Panc1 (cell line): ENCODE results near the gene DCTD. TPM values are rescaled to one million over a fixed set of nuclear protein-coding genes. Genes with fewer than 3 reads are reported as not detected.

Experiments used
- ATAC-seq: fragments of 200-7000 bp; cut with Tn5 transposase; 2 replicates; pipeline ENCODE4 v1.9.1; 2020; ENCODE audit warnings: mild to moderate bottlenecking, moderate library complexity
- BruUV-seq: library from RNA; stranded (reverse); fragments of 400-500 nt; replicated peaks from 2 replicates; lab custom pipeline; 2021; lab: Mats Ljungman, UMichigan
- CTCF ChIA-PET: fragments of 300-600 bp; sonication (Branson Sonifier 250); formaldehyde crosslinking; loops from one replicate; lab custom pipeline; 2022; ENCODE audit warnings: antibody characterized with exemption; lab: Charles Lee
- POLR2A ChIA-PET: fragments of 300-600 bp; sonication (Branson Sonifier 250); formaldehyde crosslinking; loops from one replicate; lab custom pipeline; 2022; ENCODE audit warnings: antibody characterized with exemption; lab: Charles Lee
- DNase-seq: peaks from one replicate; pipeline ENCODE4 v3.0.0-alpha.2; 2010; ENCODE audit warnings: low read depth, low spot score
- H3K27ac ChIP-seq: 2 replicates; pipeline ENCODE4 v1.5.1; 2011; ENCODE audit warnings: mild to moderate bottlenecking, low read length, inconsistent platforms
- H3K27me3 ChIP-seq: fragments of 200-500 bp; sonication (Bioruptor generic); 2 replicates; pipeline ENCODE4 v1.6.0; 2014; ENCODE audit warnings: low read length, inconsistent platforms; ENCODE audit not compliant: control insufficient read depth, insufficient read depth
- H3K36me3 ChIP-seq: fragments of 200-500 bp; sonication (Bioruptor generic); 2 replicates; pipeline ENCODE4 v1.5.1; 2014; ENCODE audit warnings: inconsistent platforms, mild to moderate bottlenecking, low read length, moderate library complexity; ENCODE audit not compliant: control insufficient read depth, insufficient read depth
- H3K4me1 ChIP-seq: 2 replicates; pipeline ENCODE4 v1.5.1; 2011; ENCODE audit warnings: inconsistent platforms, mild to moderate bottlenecking, low read length, moderate library complexity; ENCODE audit not compliant: control insufficient read depth, insufficient read depth
- H3K4me3 ChIP-seq, 2 experiments: 2 replicates each; pipeline ENCODE4 v1.5.1; 2011 to 2012; ENCODE audit warnings: low read depth in 2 of 2, low read length in 2 of 2, mild to moderate bottlenecking in 2 of 2, inconsistent platforms in 1 of 2, moderate library complexity in 1 of 2
- H3K9me3 ChIP-seq: fragments of 200-500 bp; sonication (Bioruptor generic); 2 replicates; pipeline ENCODE4 v1.5.1; 2014; ENCODE audit warnings: low read depth, mild to moderate bottlenecking, inconsistent platforms, low read length, moderate library complexity; ENCODE audit not compliant: control insufficient read depth, insufficient read depth
- POLR2AphosphoS5 ChIP-seq: IDR thresholded peaks from 2 replicates; pipeline ENCODE4 v1.6.1; 2012; ENCODE audit warnings: mild to moderate bottlenecking, low read depth, low read length, moderate library complexity
- SIN3A ChIP-seq: IDR thresholded peaks from 2 replicates; pipeline ENCODE4 v1.6.1; 2012; ENCODE audit warnings: low read depth, mild to moderate bottlenecking, low read length, moderate library complexity, borderline replicate concordance; ENCODE audit not compliant: insufficient read depth
- TCF7L2 ChIP-seq: IDR thresholded peaks from 2 replicates; pipeline ENCODE4 v1.6.1; 2011; ENCODE audit warnings: mild to moderate bottlenecking, low read depth, low read length, inconsistent platforms
- in situ Hi-C: cut with HindIII; loops from 2 replicates; pipeline ENCODE4 v1.10.0; 2016; ENCODE audit warnings: low sequenced_read_pairs, low pct_unique_long_range_greater_than_20kb
- intact Hi-C: fragments of 100-400 bp; cut with micrococcal nuclease; formaldehyde crosslinking; loops from one replicate; pipeline ENCODE4 v1.10.0; 2022; ENCODE audit not compliant: unreplicated experiment
- total RNA-seq: library from RNA; stranded (reverse); gene quantifications from one replicate; pipeline ENCODE4 v1.2.1, GENCODE V29; 2021; ENCODE audit not compliant: unreplicated experiment
- TF ChIP-seq, protein P1 (sequence below), 2 experiments: IDR thresholded peaks; 2 replicates each; pipeline ENCODE4 v1.6.1; 2011 to 2012; ENCODE audit warnings: low read depth in 2 of 2, control low read depth in 1 of 2, low read length in 1 of 2, mild to moderate bottlenecking in 1 of 2, moderate library complexity in 1 of 2; ENCODE audit not compliant: insufficient read depth in 1 of 2
- TF ChIP-seq, protein P2 (sequence below): fragments of 450-650 bp; IDR thresholded peaks from 2 replicates; pipeline ENCODE4 v1.5.1; 2017; ENCODE audit warnings: mild to moderate bottlenecking

Gene DCTD
- total RNA-seq, 1 experiment from 2014 or later: 77.0 TPM

DNA sequence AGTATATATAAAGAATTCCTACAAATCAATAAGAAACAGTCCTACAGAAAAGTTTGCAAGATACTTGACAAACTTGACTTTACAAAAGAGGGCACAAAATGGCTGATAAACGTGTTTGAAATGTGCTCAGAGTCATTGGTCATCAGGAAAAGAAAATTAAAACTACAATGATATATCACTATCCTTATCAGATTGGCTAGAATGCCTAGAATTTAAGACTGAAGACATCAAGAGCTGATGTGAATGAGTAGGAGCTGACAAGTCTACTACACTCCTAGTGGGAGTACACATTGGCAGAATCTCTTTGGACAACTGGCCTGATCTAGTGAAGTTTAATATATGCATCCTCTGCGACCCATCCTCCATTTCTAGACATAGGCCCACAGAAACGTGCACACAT is 10.3 kb upstream of the DCTD start:
- no peaks in the 10 kb centered on the region for H3K36me3 ChIP-seq
- H3K27me3 ChIP-seq: no peaks in the 10 kb centered on the region
- H3K27ac ChIP-seq: no peak overlapping the region
- ChIA-PET POLR2A (no interaction called here), CTCF (interaction anchor here (0.5 to 0.9 kb wide), 2 partner anchors 11 to 484 kb away, joined by 3 to 6 read pairs; no protein-coding TSS in a partner anchor)
- TF ChIP-seq SIN3A: no peak
- TF ChIP-seq, protein P1, sequence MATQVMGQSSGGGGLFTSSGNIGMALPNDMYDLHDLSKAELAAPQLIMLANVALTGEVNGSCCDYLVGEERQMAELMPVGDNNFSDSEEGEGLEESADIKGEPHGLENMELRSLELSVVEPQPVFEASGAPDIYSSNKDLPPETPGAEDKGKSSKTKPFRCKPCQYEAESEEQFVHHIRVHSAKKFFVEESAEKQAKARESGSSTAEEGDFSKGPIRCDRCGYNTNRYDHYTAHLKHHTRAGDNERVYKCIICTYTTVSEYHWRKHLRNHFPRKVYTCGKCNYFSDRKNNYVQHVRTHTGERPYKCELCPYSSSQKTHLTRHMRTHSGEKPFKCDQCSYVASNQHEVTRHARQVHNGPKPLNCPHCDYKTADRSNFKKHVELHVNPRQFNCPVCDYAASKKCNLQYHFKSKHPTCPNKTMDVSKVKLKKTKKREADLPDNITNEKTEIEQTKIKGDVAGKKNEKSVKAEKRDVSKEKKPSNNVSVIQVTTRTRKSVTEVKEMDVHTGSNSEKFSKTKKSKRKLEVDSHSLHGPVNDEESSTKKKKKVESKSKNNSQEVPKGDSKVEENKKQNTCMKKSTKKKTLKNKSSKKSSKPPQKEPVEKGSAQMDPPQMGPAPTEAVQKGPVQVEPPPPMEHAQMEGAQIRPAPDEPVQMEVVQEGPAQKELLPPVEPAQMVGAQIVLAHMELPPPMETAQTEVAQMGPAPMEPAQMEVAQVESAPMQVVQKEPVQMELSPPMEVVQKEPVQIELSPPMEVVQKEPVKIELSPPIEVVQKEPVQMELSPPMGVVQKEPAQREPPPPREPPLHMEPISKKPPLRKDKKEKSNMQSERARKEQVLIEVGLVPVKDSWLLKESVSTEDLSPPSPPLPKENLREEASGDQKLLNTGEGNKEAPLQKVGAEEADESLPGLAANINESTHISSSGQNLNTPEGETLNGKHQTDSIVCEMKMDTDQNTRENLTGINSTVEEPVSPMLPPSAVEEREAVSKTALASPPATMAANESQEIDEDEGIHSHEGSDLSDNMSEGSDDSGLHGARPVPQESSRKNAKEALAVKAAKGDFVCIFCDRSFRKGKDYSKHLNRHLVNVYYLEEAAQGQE (IDR thresholded peaks at IDR 0.05; ENCODE audit: insufficient read depth in 1 of 2, low read depth in 2 of 2, low read length in 1 of 2): no peak
- no peak for TF ChIP-seq POLR2AphosphoS5
- TF ChIP-seq, protein P2, sequence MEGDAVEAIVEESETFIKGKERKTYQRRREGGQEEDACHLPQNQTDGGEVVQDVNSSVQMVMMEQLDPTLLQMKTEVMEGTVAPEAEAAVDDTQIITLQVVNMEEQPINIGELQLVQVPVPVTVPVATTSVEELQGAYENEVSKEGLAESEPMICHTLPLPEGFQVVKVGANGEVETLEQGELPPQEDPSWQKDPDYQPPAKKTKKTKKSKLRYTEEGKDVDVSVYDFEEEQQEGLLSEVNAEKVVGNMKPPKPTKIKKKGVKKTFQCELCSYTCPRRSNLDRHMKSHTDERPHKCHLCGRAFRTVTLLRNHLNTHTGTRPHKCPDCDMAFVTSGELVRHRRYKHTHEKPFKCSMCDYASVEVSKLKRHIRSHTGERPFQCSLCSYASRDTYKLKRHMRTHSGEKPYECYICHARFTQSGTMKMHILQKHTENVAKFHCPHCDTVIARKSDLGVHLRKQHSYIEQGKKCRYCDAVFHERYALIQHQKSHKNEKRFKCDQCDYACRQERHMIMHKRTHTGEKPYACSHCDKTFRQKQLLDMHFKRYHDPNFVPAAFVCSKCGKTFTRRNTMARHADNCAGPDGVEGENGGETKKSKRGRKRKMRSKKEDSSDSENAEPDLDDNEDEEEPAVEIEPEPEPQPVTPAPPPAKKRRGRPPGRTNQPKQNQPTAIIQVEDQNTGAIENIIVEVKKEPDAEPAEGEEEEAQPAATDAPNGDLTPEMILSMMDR: no peak
- no peak for TF ChIP-seq TCF7L2
- H3K4me3 ChIP-seq: no peak overlapping the region
- DNase-seq: no peak
- no peaks in the 10 kb centered on the region for H3K4me1 ChIP-seq
- H3K9me3 ChIP-seq: no peaks in the 10 kb centered on the region
- in situ Hi-C loops (no loop called here), intact Hi-C loops (loop anchor here (10.0 kb wide), 1 partner anchor 453 kb away; no protein-coding TSS in a partner anchor)
- no TSS peak for BruUV-seq
- no peak for ATAC-seq

DNA sequence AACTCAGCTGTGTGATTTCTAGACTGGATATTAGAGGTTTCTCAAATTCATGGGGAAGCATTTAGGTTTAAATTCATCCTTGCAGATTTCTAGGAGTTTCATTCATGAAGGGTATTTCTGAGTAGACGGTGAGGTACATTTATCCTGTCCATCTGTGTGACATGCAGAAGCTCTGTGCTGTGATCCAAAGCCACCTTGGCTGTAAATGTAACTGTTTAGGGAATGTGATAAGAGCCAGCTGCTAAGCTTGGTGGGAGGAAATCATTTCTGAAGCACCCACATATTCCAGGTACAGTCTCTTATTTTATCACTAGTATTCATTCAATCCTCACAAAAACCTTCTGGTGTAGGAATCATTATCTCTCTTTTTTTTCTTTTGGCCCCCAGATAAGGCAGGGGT is 8.7 kb upstream of the DCTD start:
- Histone ChIP-seq H3K4me1 (no peaks in the 10 kb centered on the region), H3K27me3 (no peaks in the 10 kb centered on the region), H3K4me3 (no peak overlapping the region), H3K27ac (no peak overlapping the region), H3K9me3 (no peaks in the 10 kb centered on the region), H3K36me3 (no peaks in the 10 kb centered on the region)
- no peak for ATAC-seq
- TF ChIP-seq, protein P1 (IDR thresholded peaks at IDR 0.05; ENCODE audit: insufficient read depth in 1 of 2, low read depth in 2 of 2, low read length in 1 of 2): no peak
- TF ChIP-seq POLR2AphosphoS5 (no peak), TCF7L2 (no peak), SIN3A (no peak)
- TF ChIP-seq, protein P2: no peak
- BruUV-seq: no TSS peak
- ChIA-PET POLR2A (no interaction called here), CTCF (interaction anchor here (0.9 kb wide), 1 partner anchor 13 kb away, joined by 4 read pairs; no protein-coding TSS in a partner anchor)
- no peak for DNase-seq
- intact Hi-C loops (loop anchor here (10.0 kb wide), 1 partner anchor 451 kb away; no protein-coding TSS in a partner anchor), in situ Hi-C loops (no loop called here)
